HG03469 (cell line): ENCODE results near the gene ALKBH3.

Experiments
- ATAC-seq: cut with Tn5 transposase; IDR thresholded peaks from one replicate; pipeline ENCODE4 v1.9.1; 2021; ENCODE audit warnings: mild to moderate bottlenecking, moderate library complexity, moderate number of reproducible peaks; ENCODE audit not compliant: unreplicated experiment

The ALKBH3 gene

GRCh38 chr11:43936076-43936475 is 55.4 kb downstream of the ALKBH3 start:
- no peak for ATAC-seq

GRCh38 chr11:43937434-43938411 is 57.1 kb downstream of the ALKBH3 start:
- ATAC-seq, result no peak

- ATAC-seq, result no peak
These were observed 60.8 kb downstream of the ALKBH3 start for GRCh38 chr11:43941257-43941994.

GRCh38 chr11:43942662-43943371 is 62.2 kb downstream of the ALKBH3 start:
- ATAC-seq, result no peak

- ATAC-seq, result no peak
These were observed 62.8 kb downstream of the ALKBH3 start for GRCh38 chr11:43943372-43943930.

GRCh38 chr11:43943931-43944751 is 63.5 kb downstream of the ALKBH3 start:
- no peak for ATAC-seq

- no peak for ATAC-seq
These were observed 64.2 kb downstream of the ALKBH3 start for GRCh38 chr11:43944761-43945311.

GRCh38 chr11:43947003-43947500 is 66.4 kb downstream of the ALKBH3 start:
- no peak for ATAC-seq

GRCh38 chr11:43947815-43948214 is 67.2 kb downstream of the ALKBH3 start:
- no peak for ATAC-seq

GRCh38 chr11:43948341-43949225 is 68.0 kb downstream of the ALKBH3 start:
- no peak for ATAC-seq

GRCh38 chr11:43950311-43950855 is 69.8 kb downstream of the ALKBH3 start:
- ATAC-seq, result no peak

- no peak for ATAC-seq
These were observed 70.6 kb downstream of the ALKBH3 start for GRCh38 chr11:43951231-43951630.

- no peak for ATAC-seq
These were observed 71.4 kb downstream of the ALKBH3 start for GRCh38 chr11:43952020-43952400.

GRCh38 chr11:43952401-43953342 is 72.0 kb downstream of the ALKBH3 start:
- no peak for ATAC-seq

- ATAC-seq, result no peak
These were observed 72.9 kb downstream of the ALKBH3 start for GRCh38 chr11:43953521-43953920.

- no peak for ATAC-seq
These were observed 73.6 kb downstream of the ALKBH3 start for GRCh38 chr11:43954241-43954640.
